HL-60/S4 treated with retinoic acid at 250 ng/mL for 4 days and 3 days (cell line): ENCODE data around the gene SLC9C1.

ENCODE experiments used
- in situ Hi-C: fragments of 300-500 bp; cut with MboI; formaldehyde crosslinking; loops from 2 replicates; pipeline ENCODE4 v1.7.0; 2022; ENCODE audit warnings: low sequenced_read_pairs

The SLC9C1 gene

GRCh38 chr3:112293368-112294321 is at the start of gene SLC9C1:
SLC9C1 (minus strand) TSS chr3:112294216; CDS start chr3:112286791, 7,425 bp downstream.
- in situ Hi-C loops = no loop called here

- in situ Hi-C loops = no loop called here
Observed at GRCh38 chr3:112341386-112341785, 47.4 kb upstream of the SLC9C1 start.

- in situ Hi-C loops = no loop called here
Observed at GRCh38 chr3:112339609-112340008, 45.6 kb upstream of the SLC9C1 start.

- in situ Hi-C loops = no loop called here
Observed at GRCh38 chr3:112339134-112339533, 45.1 kb upstream of the SLC9C1 start.

GRCh38 chr3:112338727-112339056 is 44.7 kb upstream of the SLC9C1 start:
- in situ Hi-C loops = no loop called here

- in situ Hi-C loops = no loop called here
Observed at GRCh38 chr3:112338021-112338726, 44.2 kb upstream of the SLC9C1 start.

DNA sequence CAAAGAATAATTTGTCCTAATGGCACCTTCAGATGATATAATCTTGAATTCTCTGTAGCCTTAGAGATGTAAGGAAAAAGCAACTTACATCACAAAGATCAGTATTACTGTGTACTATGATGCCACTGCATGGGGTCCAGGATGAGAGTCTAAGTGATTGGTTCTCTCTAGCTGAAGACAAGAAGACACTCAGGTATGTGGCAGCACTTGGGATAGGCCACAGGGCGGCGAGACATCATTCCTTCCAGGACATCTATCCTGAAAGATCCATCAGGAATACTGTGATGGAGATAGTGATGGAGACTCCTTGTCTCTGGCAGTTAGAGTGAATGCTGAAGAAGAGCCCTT is 41.4 kb upstream of the SLC9C1 start:
- in situ Hi-C loops = no loop called here

- in situ Hi-C loops = no loop called here
Observed at GRCh38 chr3:112334691-112335433, 40.8 kb upstream of the SLC9C1 start.

- in situ Hi-C loops = no loop called here
Observed at GRCh38 chr3:112333381-112334317, 39.6 kb upstream of the SLC9C1 start.

DNA sequence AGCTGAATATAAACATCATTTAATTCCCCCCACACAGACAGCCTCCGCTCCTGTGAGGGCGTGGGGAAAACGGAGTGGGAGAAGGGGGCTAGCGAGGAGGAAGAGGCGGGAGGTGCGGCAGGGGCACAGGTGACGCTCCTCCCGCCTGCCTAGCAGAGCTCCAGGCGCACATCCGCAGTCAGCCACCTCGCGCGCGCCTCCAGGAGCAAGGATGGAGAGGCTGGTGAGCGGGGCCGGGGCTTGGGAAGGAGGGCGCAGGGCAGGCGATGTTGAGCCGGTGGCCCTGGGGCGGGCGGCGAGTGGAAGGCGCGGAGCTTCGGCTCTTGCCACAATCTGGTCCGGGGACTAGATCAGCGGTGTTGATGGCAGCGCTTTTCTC is 39.0 kb upstream of the SLC9C1 start, which contains the start of gene CD200:
CD200 (plus strand) TSS at position 155 of the 379 bp plus-strand sequence; CDS start at position 212, 57 bp downstream.
- in situ Hi-C loops = no loop called here

DNA sequence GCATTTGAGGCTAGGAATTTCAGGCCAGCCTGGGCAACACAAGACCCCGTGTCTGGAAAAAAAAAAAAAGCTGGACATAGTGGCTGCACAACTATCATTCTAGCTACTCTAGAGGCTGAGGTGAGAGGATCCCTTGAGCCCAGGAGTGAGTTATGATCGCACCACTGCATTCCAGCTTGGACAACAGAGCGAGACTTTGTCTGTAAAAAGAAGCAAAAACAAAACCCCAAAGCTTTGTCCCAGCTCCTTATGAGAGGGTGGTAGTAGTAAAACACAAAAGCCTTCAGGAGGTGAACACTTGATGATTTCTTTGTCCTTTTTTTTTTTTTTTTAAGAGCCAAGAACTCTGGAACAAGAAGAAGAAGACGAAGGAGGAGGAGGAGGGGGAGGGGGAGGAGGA is 37.8 kb upstream of the SLC9C1 start:
- in situ Hi-C loops = no loop called here

GRCh38 chr3:112327371-112327951 is 33.4 kb upstream of the SLC9C1 start:
- in situ Hi-C loops = loop anchor here (10.0 kb wide), 1 partner anchor 197 kb away; no protein-coding TSS in a partner anchor

DNA sequence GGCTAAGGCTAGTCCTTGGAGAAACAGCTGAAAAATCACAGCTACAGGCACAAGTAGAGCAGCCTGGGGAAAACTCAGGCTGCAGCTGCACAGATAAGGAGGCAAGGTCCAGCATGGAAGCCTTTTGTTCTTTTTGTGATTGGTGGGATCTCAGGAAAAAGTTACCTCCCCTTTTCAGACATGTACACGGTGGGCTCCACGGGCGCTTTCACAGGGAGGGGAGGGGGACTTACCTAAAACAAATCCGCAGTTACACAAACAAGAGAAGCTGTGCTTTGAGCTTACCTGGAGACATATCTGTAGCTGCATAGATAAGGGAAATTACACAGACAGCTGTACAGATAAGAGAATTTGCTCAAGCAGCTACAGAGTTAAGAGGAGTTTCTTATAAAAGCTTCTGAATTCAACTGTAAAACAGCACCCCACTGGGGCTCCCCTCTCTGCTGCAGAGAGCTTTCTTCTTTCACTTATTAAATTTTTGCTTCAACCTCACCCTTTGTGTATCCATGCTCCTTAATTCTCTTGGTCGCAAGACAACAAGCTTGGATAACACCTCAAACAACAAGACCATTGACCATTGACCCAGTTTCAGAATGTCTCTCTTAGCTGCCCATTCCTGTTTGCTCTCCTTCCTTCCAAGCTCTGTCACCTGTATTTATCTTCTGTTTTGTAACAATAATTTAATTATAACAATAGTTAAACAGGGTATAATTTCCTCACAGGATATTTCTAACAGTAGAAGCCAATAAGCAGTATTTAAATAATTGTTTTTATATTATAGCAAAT is 28.0 kb upstream of the SLC9C1 start:
- in situ Hi-C loops = loop anchor here (10.0 to 25.0 kb wide), 2 partner anchors 203 to 210 kb away; no protein-coding TSS in a partner anchor

- in situ Hi-C loops = loop anchor here (10.0 to 25.0 kb wide), 2 partner anchors 204 to 208 kb away; no protein-coding TSS in a partner anchor
Observed at GRCh38 chr3:112320691-112321090, 26.7 kb upstream of the SLC9C1 start.

DNA sequence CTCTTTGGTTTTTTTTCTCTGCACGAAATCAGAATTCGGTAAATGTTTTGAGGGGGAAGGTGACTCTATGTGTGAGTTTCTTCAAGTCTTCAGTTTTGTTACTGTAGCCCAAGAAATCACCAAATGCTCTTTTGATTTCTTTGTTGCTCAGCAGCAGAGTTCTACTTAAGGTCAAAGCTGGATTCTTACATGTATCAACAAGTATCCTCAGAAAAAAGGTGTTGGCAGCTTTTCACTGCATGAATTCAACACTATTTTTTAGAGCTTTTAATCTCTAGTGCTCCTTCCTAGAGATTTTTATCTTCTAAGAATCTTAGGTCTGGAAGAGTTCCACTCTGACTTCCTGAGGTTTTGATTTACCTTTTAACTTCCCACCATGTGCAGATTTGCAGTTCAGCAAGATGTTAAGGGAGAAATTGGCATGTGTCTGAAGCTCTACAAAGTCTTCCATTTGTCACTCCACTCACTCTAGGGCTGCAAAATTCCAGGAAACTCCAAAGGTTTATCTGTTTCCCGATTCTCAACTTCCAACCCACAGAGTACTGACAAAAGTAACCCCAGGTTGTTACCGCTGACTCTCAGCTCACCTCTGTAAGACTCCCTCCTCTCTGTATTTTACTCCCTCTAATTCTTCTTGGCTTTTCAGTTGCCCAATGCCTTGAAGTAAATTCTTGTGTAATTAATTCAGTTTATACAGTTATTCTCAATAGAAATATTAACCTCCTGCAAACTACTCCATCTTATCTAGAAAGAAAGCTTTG is 25.7 kb upstream of the SLC9C1 start:
- in situ Hi-C loops = loop anchor here (10.0 to 25.0 kb wide), 2 partner anchors 205 to 207 kb away; no protein-coding TSS in a partner anchor

- in situ Hi-C loops = loop anchor here (25.0 kb wide), 1 partner anchor 203 kb away; no protein-coding TSS in a partner anchor
Observed at GRCh38 chr3:112315791-112316190, 21.8 kb upstream of the SLC9C1 start.

DNA sequence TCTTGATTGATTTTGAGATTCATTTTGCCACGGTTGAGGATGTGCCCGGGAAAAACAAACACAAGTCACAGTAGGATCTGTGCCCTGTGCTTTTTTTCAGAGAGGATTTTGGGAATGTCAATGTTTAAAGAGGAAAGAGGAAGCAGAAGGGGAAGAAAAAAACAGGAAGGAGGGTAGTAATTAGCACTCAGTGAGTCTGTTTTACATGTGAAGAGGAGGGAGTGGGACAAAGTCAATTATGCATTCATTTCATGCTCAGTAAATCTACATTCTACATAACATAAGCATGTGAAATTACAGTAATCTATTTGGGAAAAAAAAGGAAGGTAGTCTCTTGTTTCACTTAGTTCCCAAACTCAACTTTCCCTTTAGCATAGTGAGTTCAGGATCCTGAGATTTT is 20.6 kb upstream of the SLC9C1 start:
- in situ Hi-C loops = loop anchor here (25.0 kb wide), 1 partner anchor 202 kb away; no protein-coding TSS in a partner anchor
